SK-N-MC (cell line): ENCODE data around the gene FN3K.

Source experiments
- EZH2 ChIP-seq: fragments of 200-600 bp; sonication (generic); IDR thresholded peaks from one replicate; pipeline ENCODE4 v1.6.1; 2017; ENCODE audit warnings: antibody characterized with exemption
- FOXP2 ChIP-seq: optimal IDR thresholded peaks from 2 replicates; pipeline ENCODE3; 2011; ENCODE audit warnings: mild to moderate bottlenecking, moderate library complexity; ENCODE audit not compliant: insufficient read depth; ENCODE audit errors: extremely low read length, control extremely low read depth
- POLR2AphosphoS5 ChIP-seq: IDR thresholded peaks from 2 replicates; pipeline ENCODE4 v1.6.1; 2012; ENCODE audit warnings: mild to moderate bottlenecking, low read depth, low read length, borderline replicate concordance

DNA sequence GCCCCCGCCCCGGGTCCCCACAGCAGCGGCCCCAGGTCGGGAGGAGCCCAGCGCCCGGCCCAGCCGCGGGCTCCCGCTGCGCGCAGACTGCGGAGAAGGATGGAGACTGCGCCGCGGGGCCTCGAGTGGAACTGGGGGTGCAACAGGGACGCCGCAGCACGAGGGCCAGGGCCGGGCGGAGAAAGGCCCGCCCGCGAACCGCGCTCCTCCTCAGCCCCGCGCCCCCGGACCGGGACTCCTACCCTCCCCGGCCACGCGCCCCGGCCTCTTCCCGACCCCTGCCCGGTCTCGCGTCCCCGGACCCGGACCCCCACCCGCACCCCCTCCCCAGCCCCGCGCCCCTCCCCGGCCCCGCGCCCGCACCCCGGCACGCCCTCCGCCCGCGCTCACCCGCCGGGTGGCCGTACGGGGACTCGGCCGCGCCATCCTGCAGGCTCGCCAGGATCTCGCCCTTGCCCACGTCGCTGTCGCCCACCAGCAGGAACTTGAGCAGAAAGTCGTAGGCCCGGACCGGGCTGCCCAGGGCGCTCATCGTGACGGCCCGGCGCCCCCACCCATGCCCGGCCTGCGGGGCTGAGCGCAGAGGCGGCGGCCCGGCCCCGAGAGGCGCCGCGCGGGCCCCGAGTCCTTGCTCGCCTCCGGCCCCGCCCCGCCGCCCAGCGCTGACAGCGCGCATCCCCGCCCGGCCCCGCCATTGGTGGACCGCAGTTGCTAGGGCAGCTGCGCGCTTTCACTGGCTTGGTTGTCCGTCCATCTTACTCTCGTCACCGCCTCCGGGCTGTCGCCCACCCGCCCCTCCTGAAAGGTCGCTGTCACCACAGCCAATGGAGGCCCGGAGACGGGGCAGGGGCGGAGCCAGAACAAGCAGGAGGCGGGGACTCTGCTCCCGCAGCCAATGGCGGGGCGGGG, 37.1 kb upstream of the FN3K start, which contains the start of gene RAB40B:
- TF ChIP-seq EZH2 (no peak), POLR2AphosphoS5 (no peak), FOXP2 (no peak)
